ENCODE data around the gene METTL22.
A peak's percentile ranks its signal among the peaks of the same experiment; 100 is the strongest.

DNA sequence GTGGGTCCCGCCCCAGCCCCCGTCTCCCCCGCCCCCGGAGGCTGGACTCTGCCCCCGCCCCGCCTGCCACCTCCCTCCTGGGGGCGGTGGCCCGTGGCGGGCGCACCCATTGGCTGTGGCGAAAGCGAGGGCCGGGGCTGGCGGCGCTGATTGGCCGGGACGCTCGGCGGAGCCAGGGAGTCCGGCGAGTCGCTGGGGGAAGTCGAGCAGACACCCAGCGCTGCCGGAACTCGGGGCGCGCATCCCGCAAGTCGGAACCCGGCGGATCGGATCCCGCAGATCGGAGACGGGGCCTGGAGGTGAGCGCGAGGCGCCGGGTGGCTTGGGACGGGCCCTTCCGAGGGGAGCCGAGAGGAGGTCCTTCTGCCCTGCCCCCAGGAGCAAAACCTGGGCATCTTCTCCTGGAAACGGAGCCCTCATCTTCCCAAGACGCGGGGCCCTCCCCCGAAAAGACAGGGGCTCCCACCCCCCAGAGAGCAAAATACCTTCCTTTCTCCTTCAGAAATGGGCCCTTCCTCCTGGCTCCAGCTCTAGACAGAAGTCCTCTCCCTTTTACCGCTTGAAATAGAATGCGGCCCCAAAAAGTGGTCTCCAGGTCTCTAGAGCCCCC, 53.0 kb downstream of the METTL22 start, which contains the start of gene ABAT:
- TF ChIP-seq CTCF (IDR thresholded peaks at IDR 0.05) (no peak), SIN3A (IDR thresholded peaks at IDR 0.05; ENCODE audit: borderline replicate concordance, low read depth, low read length) (no peak), TAF1 (IDR thresholded peaks at IDR 0.05; ENCODE audit: borderline replicate concordance, low read depth, low read length) (peak; percentile 34; the same call in 1 of the 2 replicates)
